Epidermal melanocyte (primary cell): Measurements from ENCODE around the gene DDX31.
"Not testable (repeated sequence)": the region's sequence is repeated elsewhere in the genome, so short reads cannot be mapped to it uniquely, and the experiment has no call there.

Experiments
- DNase-seq: peaks from one replicate; pipeline ENCODE4 v3.0.0; 2011; ENCODE audit warnings: low spot score; ENCODE audit not compliant: insufficient read length

Gene DDX31

GRCh38 chr9:132669698-132670456, at the start of gene DDX31:
Gene DDX31, minus strand, starts transcription at chr9:132669983. Its CDS starts 49 bp downstream, at chr9:132669934.
- DNase-seq = peak; percentile 78

- DNase-seq = not testable (repeated sequence)
These were observed 48.7 kb upstream of the DDX31 start for GRCh38 chr9:132718381-132718928.

DNA sequence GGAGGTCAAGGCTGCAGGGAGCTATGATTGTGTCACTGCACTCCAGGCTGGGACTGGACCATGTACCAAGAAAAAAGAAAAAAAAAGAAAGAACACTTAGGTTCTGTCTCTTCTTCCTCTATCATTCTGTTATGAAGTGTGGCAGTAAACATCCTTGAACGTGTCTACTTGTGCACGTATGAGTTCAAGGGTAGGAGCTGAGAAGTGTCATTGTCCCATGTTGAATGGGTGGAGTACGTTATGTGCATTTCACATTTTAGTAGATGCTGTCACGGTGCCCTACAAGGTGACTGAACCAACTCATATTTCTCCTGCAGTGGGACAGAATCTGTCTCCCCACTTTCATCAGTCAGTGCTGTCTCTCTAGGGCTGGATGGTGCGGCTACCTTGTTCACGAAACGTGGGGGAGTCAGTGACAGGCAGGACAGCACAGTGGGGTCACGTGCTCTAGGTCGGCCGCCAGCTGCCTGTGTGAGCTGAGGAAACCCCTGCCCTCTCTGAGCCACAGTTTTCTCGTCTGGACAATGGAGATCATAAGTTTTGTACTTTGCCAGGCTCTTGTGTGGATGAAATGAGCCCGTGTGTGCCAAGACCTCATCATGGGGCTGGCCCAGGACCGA, 47.7 kb upstream of the DDX31 start:
- no peak for DNase-seq

- DNase-seq = no peak
These were observed 46.2 kb upstream of the DDX31 start for GRCh38 chr9:132716007-132716406.

DNA sequence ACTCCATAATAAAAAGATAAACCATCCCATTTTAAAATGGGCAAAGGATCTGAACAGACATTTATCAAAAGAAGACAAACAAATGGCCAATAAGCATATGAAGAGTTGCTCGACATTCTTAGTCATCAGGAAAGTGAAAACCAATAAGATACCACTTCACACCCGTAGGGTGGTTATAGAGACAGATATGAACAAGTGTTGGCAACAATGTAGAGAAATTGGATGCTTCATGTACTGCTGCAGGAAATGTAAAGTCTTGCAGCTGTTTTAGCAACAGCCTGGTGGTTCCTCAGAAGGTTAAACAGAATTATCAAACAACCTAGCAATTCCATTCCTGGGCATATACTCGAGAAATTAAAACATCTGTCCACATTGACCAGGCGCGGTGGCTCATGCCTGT, 43.0 kb upstream of the DDX31 start:
- no peak for DNase-seq

GRCh38 chr9:132711846-132712245, 42.1 kb upstream of the DDX31 start:
- no peak for DNase-seq

DNA sequence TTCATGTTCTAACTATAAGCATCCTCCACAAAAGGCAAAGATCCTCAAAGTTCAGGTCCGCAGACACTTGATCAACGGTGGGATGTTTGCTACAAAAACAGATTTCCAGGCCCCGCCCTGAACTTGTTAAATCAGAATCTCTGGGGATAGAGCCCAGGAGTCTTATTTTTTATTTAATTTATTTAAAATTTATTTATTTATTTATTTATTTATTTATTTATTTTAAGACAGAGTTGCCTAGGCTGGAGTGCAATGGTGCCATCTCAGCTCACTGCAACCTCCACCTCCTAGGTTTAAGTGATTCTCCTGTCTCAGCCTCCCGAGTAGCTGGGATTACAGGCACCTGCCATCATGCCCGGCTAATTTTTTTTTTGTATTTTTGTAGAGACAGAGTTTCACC, 41.4 kb upstream of the DDX31 start:
- DNase-seq = not testable (repeated sequence)

DNA sequence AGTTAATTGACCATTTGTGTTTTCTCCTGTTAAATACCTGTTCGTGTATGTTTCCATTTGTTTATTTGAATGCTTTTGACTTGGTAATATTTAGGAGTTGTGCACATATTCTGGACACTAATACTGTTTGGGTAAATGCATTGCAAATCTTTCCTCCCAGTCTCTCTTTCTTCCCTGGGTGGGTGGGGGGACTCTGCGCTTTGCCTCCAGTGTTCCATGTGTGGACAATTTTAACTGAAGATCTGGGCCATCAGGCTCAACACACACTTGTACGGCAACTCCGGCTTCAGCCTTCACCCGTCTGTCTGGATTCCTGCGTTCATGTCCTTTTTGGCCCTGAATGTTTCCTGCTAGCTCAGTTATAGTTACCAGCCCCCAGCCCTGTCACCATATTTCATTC, 40.5 kb upstream of the DDX31 start:
- no peak for DNase-seq

DNA sequence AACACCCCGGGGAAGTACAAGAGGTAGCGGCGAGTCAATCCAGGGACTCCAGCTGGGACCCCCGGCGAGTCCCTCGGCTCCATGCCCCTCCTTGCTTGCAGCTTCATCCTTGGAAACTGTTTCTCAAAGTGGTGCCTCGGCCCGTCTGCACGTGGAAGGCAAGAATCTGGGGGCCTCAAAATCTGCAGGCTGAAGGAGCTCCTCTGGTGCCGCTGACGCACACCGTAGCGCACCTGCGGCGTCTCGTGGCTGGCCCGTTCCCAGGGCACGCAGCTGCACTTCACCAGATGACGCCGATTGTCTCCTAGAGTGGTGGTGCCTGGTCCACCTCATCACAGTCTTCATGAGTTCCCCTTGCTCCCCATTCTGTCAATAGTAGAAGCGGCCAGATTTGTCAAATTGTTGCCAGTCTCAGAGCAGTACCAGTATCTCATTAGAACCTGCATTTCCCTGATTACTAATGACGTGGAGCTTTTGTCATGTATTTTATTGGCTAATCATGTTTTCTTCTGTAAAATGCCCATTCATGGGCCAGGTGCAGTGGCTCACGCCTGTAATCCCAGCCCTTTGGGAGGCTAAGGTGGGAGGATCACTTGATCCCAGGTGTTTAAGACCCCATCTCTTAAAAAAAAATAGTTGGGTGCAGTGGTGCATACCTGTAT, 39.1 kb upstream of the DDX31 start:
- DNase-seq = no peak

- DNase-seq = no peak
These were observed 38.5 kb upstream of the DDX31 start for GRCh38 chr9:132708239-132708638.

- DNase-seq = no peak
These were observed 33.6 kb upstream of the DDX31 start for GRCh38 chr9:132703336-132703735.

- no peak for DNase-seq
These were observed 32.5 kb upstream of the DDX31 start for GRCh38 chr9:132702254-132702653.

- no peak for DNase-seq
These were observed 30.2 kb upstream of the DDX31 start for GRCh38 chr9:132699956-132700355.

- no peak for DNase-seq
These were observed 29.2 kb upstream of the DDX31 start for GRCh38 chr9:132698989-132699388.

DNA sequence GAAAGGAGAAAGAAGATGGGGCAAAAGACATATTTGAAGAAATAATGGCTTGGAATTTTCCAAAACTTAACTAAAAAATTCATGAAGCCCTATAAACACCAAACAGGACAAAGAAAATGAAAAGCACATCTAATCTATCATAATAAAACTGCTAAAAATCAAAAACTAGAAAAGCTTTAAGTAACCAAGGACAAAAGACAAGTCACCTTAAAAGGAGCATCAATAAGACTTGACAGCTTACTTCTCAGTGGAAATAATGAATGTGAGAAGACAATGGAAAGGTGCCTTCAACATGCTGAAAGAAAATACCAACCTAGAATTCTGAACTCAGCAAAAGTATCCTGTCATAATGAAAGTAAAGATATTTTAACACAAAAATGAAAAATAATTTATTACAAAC, 27.4 kb upstream of the DDX31 start:
- DNase-seq = no peak

- DNase-seq = no peak
These were observed 24.4 kb upstream of the DDX31 start for GRCh38 chr9:132694144-132694543.

GRCh38 chr9:132690696-132691095, 20.9 kb upstream of the DDX31 start:
- DNase-seq = no peak

- DNase-seq = no peak
These were observed 14.1 kb upstream of the DDX31 start for GRCh38 chr9:132683873-132684272.

DNA sequence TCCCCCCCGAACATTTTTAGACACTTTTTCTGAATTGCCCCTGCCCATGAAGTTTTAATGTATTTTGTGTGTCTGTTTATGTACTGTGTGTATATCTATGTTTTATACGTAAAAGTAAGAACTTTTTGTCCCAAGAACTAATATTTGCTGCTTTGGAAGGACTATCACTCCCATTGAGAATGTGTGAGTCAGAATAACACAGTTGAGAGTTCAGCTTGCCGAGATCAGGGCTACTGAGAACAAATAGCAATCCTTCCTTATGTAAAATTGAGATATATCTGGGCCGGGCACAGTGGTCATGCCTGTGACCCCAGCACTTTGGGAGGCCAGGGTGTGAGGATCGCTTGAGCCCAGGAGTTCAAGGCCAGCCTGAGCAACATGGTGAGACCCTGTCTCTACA, 11.8 kb upstream of the DDX31 start:
- no peak for DNase-seq

GRCh38 chr9:132679946-132680625, 10.3 kb upstream of the DDX31 start:
- no peak for DNase-seq

DNA sequence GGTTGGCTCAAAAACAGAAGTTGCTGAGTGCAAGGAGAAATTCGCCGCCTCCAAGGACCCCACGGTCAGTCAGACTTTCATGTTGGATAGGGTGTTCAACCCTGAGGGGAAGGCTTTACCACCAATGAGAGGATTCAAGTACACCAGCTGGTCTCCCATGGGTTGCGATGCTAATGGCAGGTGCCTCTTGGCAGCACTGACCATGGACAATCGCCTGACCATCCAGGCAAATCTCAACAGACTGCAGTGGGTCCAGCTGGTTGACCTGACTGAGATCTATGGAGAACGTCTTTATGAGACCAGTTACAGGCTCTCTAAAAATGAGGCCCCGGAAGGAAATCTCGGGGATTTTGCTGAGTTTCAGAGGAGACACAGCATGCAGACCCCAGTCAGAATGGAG, 8.2 kb upstream of the DDX31 start:
- no peak for DNase-seq

GRCh38 chr9:132674485-132674884, 4.7 kb upstream of the DDX31 start:
- no peak for DNase-seq
